Brain microvascular endothelial cell (primary cell): ENCODE results near the gene MEGF6.

Experiments
- DNase-seq: peaks from one replicate; pipeline ENCODE4 v3.0.0-alpha.2; 2020
- H3K27ac ChIP-seq: fragments of 250-450 bp; sonication (Bioruptor Pico); 2 replicates; pipeline ENCODE4 v1.5.1; 2020; ENCODE audit warnings: mild to moderate bottlenecking, moderate library complexity
- H3K27me3 ChIP-seq: fragments of 250-450 bp; sonication (Bioruptor Pico); replicated peaks from 2 replicates; pipeline ENCODE4 v1.5.1; 2020; ENCODE audit warnings: mild to moderate bottlenecking
- H3K36me3 ChIP-seq: fragments of 250-450 bp; sonication (Bioruptor Pico); replicated peaks from 2 replicates; pipeline ENCODE4 v1.5.1; 2020; ENCODE audit warnings: mild to moderate bottlenecking
- H3K4me3 ChIP-seq: 2 replicates; pipeline ENCODE4 v1.5.1; 2011; ENCODE audit warnings: low read depth, mild to moderate bottlenecking, control low read depth, low read length, moderate library complexity
- in situ Hi-C: cut with HindIII; loops from 2 replicates; pipeline ENCODE4 v1.10.0; 2017; ENCODE audit warnings: low sequenced_read_pairs, low pct_ligation_motif_present
- TF ChIP-seq, protein P1 (sequence below): IDR thresholded peaks from 2 replicates; pipeline ENCODE4 v1.5.1; 2011; ENCODE audit warnings: low read depth, mild to moderate bottlenecking, moderate library complexity, low read length, control low read depth, inconsistent platforms; ENCODE audit errors: missing control alignments

MEGF6 gene

GRCh38 chr1:3564921-3565831, 46.1 kb downstream of the MEGF6 start:
- H3K27ac ChIP-seq = no peak overlapping the region
- in situ Hi-C loops = no loop called here
- no peak overlapping the region for H3K4me3 ChIP-seq
- DNase-seq = no peak
- peaks cover 2% of the 10 kb centered on the region for H3K27me3 ChIP-seq
- no peaks in the 10 kb centered on the region for H3K36me3 ChIP-seq
- TF ChIP-seq, protein P1, sequence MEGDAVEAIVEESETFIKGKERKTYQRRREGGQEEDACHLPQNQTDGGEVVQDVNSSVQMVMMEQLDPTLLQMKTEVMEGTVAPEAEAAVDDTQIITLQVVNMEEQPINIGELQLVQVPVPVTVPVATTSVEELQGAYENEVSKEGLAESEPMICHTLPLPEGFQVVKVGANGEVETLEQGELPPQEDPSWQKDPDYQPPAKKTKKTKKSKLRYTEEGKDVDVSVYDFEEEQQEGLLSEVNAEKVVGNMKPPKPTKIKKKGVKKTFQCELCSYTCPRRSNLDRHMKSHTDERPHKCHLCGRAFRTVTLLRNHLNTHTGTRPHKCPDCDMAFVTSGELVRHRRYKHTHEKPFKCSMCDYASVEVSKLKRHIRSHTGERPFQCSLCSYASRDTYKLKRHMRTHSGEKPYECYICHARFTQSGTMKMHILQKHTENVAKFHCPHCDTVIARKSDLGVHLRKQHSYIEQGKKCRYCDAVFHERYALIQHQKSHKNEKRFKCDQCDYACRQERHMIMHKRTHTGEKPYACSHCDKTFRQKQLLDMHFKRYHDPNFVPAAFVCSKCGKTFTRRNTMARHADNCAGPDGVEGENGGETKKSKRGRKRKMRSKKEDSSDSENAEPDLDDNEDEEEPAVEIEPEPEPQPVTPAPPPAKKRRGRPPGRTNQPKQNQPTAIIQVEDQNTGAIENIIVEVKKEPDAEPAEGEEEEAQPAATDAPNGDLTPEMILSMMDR = peak; percentile 98

- Histone ChIP-seq H3K27ac (no peak overlapping the region), H3K27me3 (peaks cover 2% of the 10 kb centered on the region), H3K36me3 (no peaks in the 10 kb centered on the region), H3K4me3 (no peak overlapping the region)
- TF ChIP-seq, protein P1 = no peak
- in situ Hi-C loops = no loop called here
- no peak for DNase-seq
These were observed 47.7 kb downstream of the MEGF6 start for GRCh38 chr1:3563610-3564009.

- H3K27ac ChIP-seq = no peak overlapping the region
- peaks cover 2% of the 10 kb centered on the region for H3K27me3 ChIP-seq
- in situ Hi-C loops = no loop called here
- TF ChIP-seq, protein P1 = no peak
- H3K4me3 ChIP-seq = no peak overlapping the region
- no peak for DNase-seq
- H3K36me3 ChIP-seq = no peaks in the 10 kb centered on the region
These were observed 48.2 kb downstream of the MEGF6 start for GRCh38 chr1:3563125-3563524.

DNA sequence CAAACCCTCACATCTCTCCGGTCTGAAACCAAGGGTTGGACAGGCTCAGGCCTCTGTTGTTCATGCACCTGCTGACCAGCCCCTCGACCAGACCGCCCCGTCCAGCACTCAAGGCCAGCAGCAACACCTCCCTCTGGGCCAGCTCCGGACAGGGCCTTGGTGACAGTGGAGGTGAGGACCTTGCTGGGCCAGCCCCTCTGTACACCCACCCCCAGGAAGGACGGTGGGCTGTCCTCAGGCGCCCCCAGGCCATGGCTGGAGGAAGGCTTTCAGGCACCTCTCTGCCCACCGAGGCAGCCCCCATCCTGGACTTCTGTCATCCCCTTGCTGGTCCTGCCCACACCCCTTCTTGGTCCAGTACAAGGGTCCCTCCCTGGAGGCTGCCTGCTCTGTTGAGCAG, 48.6 kb downstream of the MEGF6 start:
- no peak for DNase-seq
- H3K27me3 ChIP-seq = peaks cover 2% of the 10 kb centered on the region
- no peak overlapping the region for H3K4me3 ChIP-seq
- in situ Hi-C loops = no loop called here
- H3K36me3 ChIP-seq = no peaks in the 10 kb centered on the region
- TF ChIP-seq, protein P1 = no peak
- H3K27ac ChIP-seq = no peak overlapping the region

DNA sequence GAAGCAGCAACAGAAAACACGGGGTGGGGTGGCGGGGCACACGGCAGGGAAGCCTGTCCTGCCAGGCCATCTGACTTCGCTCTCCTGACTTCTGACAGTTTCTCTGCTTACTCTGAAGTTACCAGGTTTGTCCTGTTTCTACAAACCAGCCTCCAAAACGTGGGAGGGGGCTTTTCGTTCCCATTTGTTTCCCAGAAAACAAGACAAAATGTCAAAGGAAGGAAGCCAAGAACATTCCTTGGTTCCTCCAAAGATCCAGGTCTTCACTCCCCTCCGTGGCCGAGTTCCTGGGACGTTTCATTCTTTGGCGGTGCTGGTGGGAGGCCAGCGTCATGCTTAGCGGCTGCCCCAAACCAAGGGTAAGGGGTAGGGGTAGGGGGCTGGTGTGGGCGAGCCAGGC, 49.6 kb downstream of the MEGF6 start:
- Histone ChIP-seq H3K4me3 (no peak overlapping the region), H3K36me3 (no peaks in the 10 kb centered on the region), H3K27ac (no peak overlapping the region), H3K27me3 (peaks cover 2% of the 10 kb centered on the region)
- in situ Hi-C loops = no loop called here
- DNase-seq = no peak
- TF ChIP-seq, protein P1 = no peak
